Loucy (cell line): ENCODE measurements around the gene ARRB1.

Experiments
- H2AFZ ChIP-seq: fragments of 200-600 bp; sonication (generic); 2 replicates; pipeline ENCODE4 v1.6.0; 2016; ENCODE audit warnings: antibody characterized with exemption, mild to moderate bottlenecking, low read length, moderate library complexity
- H3F3A ChIP-seq: fragments of 200-600 bp; 2 replicates; pipeline ENCODE4 v1.6.0; 2016; ENCODE audit warnings: antibody characterized with exemption, low read depth, mild to moderate bottlenecking
- H3K27me3 ChIP-seq: fragments of 200-600 bp; sonication (generic); 2 replicates; pipeline ENCODE4 v1.6.1; 2014; ENCODE audit warnings: low read length, mild to moderate bottlenecking; ENCODE audit not compliant: insufficient read depth, poor library complexity, severe bottlenecking
- H3K36me3 ChIP-seq: fragments of 200-600 bp; sonication (generic); 2 replicates; pipeline ENCODE4 v1.6.1; 2016; ENCODE audit warnings: low read length; ENCODE audit not compliant: insufficient read depth
- H3K4me1 ChIP-seq: fragments of 200-600 bp; sonication (generic); 2 replicates; pipeline ENCODE4 v1.5.1; 2014; ENCODE audit warnings: low read length, mild to moderate bottlenecking; ENCODE audit not compliant: insufficient read depth, poor library complexity, severe bottlenecking
- H3K4me2 ChIP-seq: fragments of 200-600 bp; sonication (generic); 2 replicates; pipeline ENCODE4 v1.6.0; 2014; ENCODE audit warnings: antibody characterized with exemption, low read length, low read depth, mild to moderate bottlenecking; ENCODE audit not compliant: poor library complexity, severe bottlenecking
- H3K4me3 ChIP-seq: fragments of 200-600 bp; sonication (generic); 2 replicates; pipeline ENCODE4 v1.5.1; 2014; ENCODE audit warnings: low read length, mild to moderate bottlenecking, mixed read lengths; ENCODE audit not compliant: poor library complexity, severe bottlenecking
- H3K79me2 ChIP-seq: fragments of 200-600 bp; sonication (generic); 2 replicates; pipeline ENCODE4 v1.6.1; 2014; ENCODE audit warnings: low read length; ENCODE audit not compliant: insufficient read depth
- H3K9ac ChIP-seq: fragments of 200-600 bp; sonication (generic); 2 replicates; pipeline ENCODE4 v1.6.0; 2014; ENCODE audit warnings: mild to moderate bottlenecking, low read depth, low read length, moderate library complexity; ENCODE audit not compliant: poor library complexity, severe bottlenecking
- H3K9me2 ChIP-seq: fragments of 200-600 bp; sonication (generic); replicated peaks from 2 replicates; pipeline ENCODE4 v1.6.1; 2016; ENCODE audit warnings: low read depth, low read length, mixed read lengths
- H3K9me3 ChIP-seq: fragments of 200-600 bp; sonication (generic); 2 replicates; pipeline ENCODE4 v1.6.1; 2014; ENCODE audit warnings: mild to moderate bottlenecking, antibody characterized with exemption, low read length, low read depth; ENCODE audit not compliant: insufficient read depth
- H4K20me1 ChIP-seq: fragments of 200-600 bp; sonication (generic); 2 replicates; pipeline ENCODE4 v1.6.0; 2014; ENCODE audit warnings: antibody characterized with exemption, low read length, mild to moderate bottlenecking; ENCODE audit not compliant: insufficient read depth, poor library complexity, severe bottlenecking
- EZH2phosphoT487 ChIP-seq: fragments of 200-600 bp; IDR thresholded peaks from 2 replicates; pipeline ENCODE4 v1.6.1; 2018; ENCODE audit warnings: antibody characterized with exemption, mild to moderate bottlenecking, moderate library complexity, borderline replicate concordance
- TF ChIP-seq, protein P1 (sequence below): fragments of 200-600 bp; sonication (generic); conservative IDR thresholded peaks from 2 replicates; pipeline ENCODE4 v1.5.1; 2014; ENCODE audit warnings: mild to moderate bottlenecking, antibody characterized with exemption, low read length

Gene ARRB1

GRCh38 chr11:75314771-75315438 lies 36.6 kb downstream of the ARRB1 start:
- H3K9me3 ChIP-seq, result no peaks in the 10 kb centered on the region
- H3K79me2 ChIP-seq, result peaks cover 95% of the 10 kb centered on the region
- H3K9ac ChIP-seq, result no peak overlapping the region
- no peak overlapping the region for H3K4me3 ChIP-seq
- peaks cover 22% of the 10 kb centered on the region; the same call in 1 of the 2 replicates for H3K36me3 ChIP-seq
- H3K27me3 ChIP-seq, result no peaks in the 10 kb centered on the region
- H2AFZ ChIP-seq, result no peak overlapping the region
- H3K4me1 ChIP-seq, result peaks cover 9% of the 10 kb centered on the region
- peaks cover 68% of the 10 kb centered on the region for H4K20me1 ChIP-seq
- no peaks in the 10 kb centered on the region for H3F3A ChIP-seq
- TF ChIP-seq, protein P1, sequence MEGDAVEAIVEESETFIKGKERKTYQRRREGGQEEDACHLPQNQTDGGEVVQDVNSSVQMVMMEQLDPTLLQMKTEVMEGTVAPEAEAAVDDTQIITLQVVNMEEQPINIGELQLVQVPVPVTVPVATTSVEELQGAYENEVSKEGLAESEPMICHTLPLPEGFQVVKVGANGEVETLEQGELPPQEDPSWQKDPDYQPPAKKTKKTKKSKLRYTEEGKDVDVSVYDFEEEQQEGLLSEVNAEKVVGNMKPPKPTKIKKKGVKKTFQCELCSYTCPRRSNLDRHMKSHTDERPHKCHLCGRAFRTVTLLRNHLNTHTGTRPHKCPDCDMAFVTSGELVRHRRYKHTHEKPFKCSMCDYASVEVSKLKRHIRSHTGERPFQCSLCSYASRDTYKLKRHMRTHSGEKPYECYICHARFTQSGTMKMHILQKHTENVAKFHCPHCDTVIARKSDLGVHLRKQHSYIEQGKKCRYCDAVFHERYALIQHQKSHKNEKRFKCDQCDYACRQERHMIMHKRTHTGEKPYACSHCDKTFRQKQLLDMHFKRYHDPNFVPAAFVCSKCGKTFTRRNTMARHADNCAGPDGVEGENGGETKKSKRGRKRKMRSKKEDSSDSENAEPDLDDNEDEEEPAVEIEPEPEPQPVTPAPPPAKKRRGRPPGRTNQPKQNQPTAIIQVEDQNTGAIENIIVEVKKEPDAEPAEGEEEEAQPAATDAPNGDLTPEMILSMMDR, result no peak
- TF ChIP-seq EZH2phosphoT487, result no peak
- H3K4me2 ChIP-seq, result peak overlapping the region; percentile 3
- H3K9me2 ChIP-seq, result no peaks in the 10 kb centered on the region

GRCh38 chr11:75313513-75314272 lies 37.8 kb downstream of the ARRB1 start:
- peaks cover 94% of the 10 kb centered on the region for H3K79me2 ChIP-seq
- TF ChIP-seq, protein P1, result no peak
- TF ChIP-seq EZH2phosphoT487, result no peak
- peaks cover 9% of the 10 kb centered on the region for H3K4me1 ChIP-seq
- H3K4me2 ChIP-seq, result no peak overlapping the region
- H2AFZ ChIP-seq, result no peak overlapping the region
- H3K4me3 ChIP-seq, result no peak overlapping the region
- H3K9me2 ChIP-seq, result no peaks in the 10 kb centered on the region
- H3F3A ChIP-seq, result no peaks in the 10 kb centered on the region
- no peaks in the 10 kb centered on the region for H3K9me3 ChIP-seq
- H3K9ac ChIP-seq, result no peak overlapping the region
- H4K20me1 ChIP-seq, result peaks cover 60% of the 10 kb centered on the region
- no peaks in the 10 kb centered on the region for H3K27me3 ChIP-seq
- peaks cover 30% of the 10 kb centered on the region; the same call in 1 of the 2 replicates for H3K36me3 ChIP-seq

DNA sequence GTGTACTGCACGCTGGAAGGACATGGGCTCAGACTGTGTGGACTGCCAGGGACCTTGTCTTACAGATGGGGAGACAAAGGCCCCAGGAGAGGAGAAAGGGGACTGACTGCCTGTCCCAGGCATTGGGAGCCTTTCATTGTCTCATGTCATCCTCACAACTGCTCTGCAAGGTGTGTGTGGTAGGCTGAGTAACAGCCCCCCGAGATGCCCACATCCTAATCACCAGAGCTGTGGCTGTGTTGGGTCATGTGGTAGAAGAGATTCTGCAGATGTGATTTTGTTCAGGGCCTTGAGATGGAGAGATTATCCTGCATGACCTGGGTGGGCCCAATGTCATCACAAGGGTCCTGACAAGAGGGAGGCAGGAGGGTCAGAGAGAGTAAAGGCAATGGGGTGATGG lies 39.1 kb downstream of the ARRB1 start:
- no peak for TF ChIP-seq EZH2phosphoT487
- TF ChIP-seq, protein P1, result no peak
- Histone ChIP-seq H3K9me2 (no peaks in the 10 kb centered on the region), H3F3A (no peaks in the 10 kb centered on the region), H3K79me2 (peaks cover 94% of the 10 kb centered on the region), H3K4me1 (peaks cover 9% of the 10 kb centered on the region), H3K27me3 (no peaks in the 10 kb centered on the region), H3K9me3 (no peaks in the 10 kb centered on the region), H3K4me3 (no peak overlapping the region), H3K9ac (no peak overlapping the region), H3K4me2 (no peak overlapping the region), H2AFZ (no peak overlapping the region), H4K20me1 (peaks cover 62% of the 10 kb centered on the region), H3K36me3 (peaks cover 30% of the 10 kb centered on the region; the same call in 1 of the 2 replicates)
